Esophagus muscularis mucosa (tissue), 4 donors: ENCODE measurements around the gene LEAP2. TPM values are rescaled to one million over a fixed set of nuclear protein-coding genes. Genes with fewer than 3 reads are reported as not detected.

Source experiments
- DNase-seq: peaks from one replicate; pipeline ENCODE4 v3.0.0-alpha.2; 2017; ENCODE audit errors: extremely low spot score
- H3K27ac ChIP-seq, 4 donors: fragments of 200-600 bp; sonication (generic); replicated peaks in 1 of 4; 1 replicate in 3 of 4; 2 replicates in 1 of 4; pipeline ENCODE4 v1.5.1; 2016 to 2019; ENCODE audit warnings: mild to moderate bottlenecking in 1 of 4
- H3K27me3 ChIP-seq, 4 donors: fragments of 200-600 bp; sonication (generic); one replicate each; pipeline versions ENCODE4 v1.5.1 to v1.6.0; 2016 to 2019
- H3K36me3 ChIP-seq, 4 donors: fragments of 200-600 bp; sonication (generic); one replicate each; pipeline ENCODE4 v1.5.1; 2016 to 2019
- H3K4me1 ChIP-seq, 4 donors: fragments of 200-600 bp; sonication (generic); one replicate each; pipeline ENCODE4 v1.5.1; 2016 to 2019
- H3K4me3 ChIP-seq, 4 donors: fragments of 200-600 bp; sonication (generic); 1 replicate in 2 of 4; 2 replicates in 2 of 4; pipeline ENCODE4 v1.5.1; 2016 to 2019; ENCODE audit warnings: mild to moderate bottlenecking in 4 of 4, moderate library complexity in 1 of 4
- H3K9me3 ChIP-seq, 4 donors: fragments of 200-600 bp; sonication (generic); 1 replicate in 3 of 4; 2 replicates in 1 of 4; pipeline ENCODE4 v1.5.1; 2016 to 2019
- CTCF ChIP-seq, 3 experiments: fragments of 200-600 bp in 2 of 3; fragments of 450-650 bp in 1 of 3; sonication (generic) in 2 of 3; IDR thresholded peaks; one replicate each; pipeline ENCODE4 v1.5.1; 2017 to 2019; ENCODE audit warnings: antibody characterized with exemption in 3 of 3, mild to moderate bottlenecking in 2 of 3, moderate library complexity in 1 of 3
- EP300 ChIP-seq: sonication (generic); formaldehyde crosslinking; IDR thresholded peaks from one replicate; pipeline ENCODE4 v1.6.1; 2017; ENCODE audit warnings: antibody characterized with exemption
- POLR2A ChIP-seq: fragments of 450-650 bp; IDR thresholded peaks from one replicate; pipeline ENCODE4 v1.6.1; 2017; ENCODE audit warnings: antibody characterized with exemption, moderate library complexity, mild to moderate bottlenecking, low read depth
- POLR2AphosphoS5 ChIP-seq, 2 donors: sonication (generic); formaldehyde crosslinking; IDR thresholded peaks; one replicate each; pipeline ENCODE4 v1.6.1; 2017; ENCODE audit warnings: antibody characterized with exemption in 2 of 2
- WGBS: methylation state at CpG from one replicate; pipeline ENCODE4 v1.1.5; 2018; 5-methylcytosine and 5-hydroxymethylcytosine counted together
- intact Hi-C: fragments of 100-400 bp; cut with DNase I; formaldehyde crosslinking; loops from one replicate; pipeline ENCODE4 v1.15.1; 2023
- total RNA-seq, 4 donors: library from RNA; depleted of rRNA; stranded (reverse); fragments of >200 nt; gene quantifications; one replicate each; pipeline versions ENCODE4 v1.1.0 to v1.2.1, GENCODE V29; 2016

The LEAP2 gene
- total RNA-seq, 4 donors from 2014 or later: 0.23 to 1.2 (median 0.26) TPM; not detected in 1

- TF ChIP-seq POLR2AphosphoS5 (IDR thresholded peaks at IDR 0.05) (peak; percentile 54 to 60), POLR2A (no peak)
- 47% methylated on average over 3 of the region's 78 CpGs for WGBS
- Histone ChIP-seq H3K36me3 (peaks cover 0 to 3% (median 1%) of the 10 kb centered on the region in 4 donors), H3K9me3 (no peaks in the 10 kb centered on the region), H3K4me1 (peaks cover 9 to 44% (median 32%) of the 10 kb centered on the region in 4 donors), H3K4me3 (peak within 1 kb of the TSS; percentile 76 to 87 (median 82)), H3K27me3 (peaks cover 0 to 9% (median 0%) of the 10 kb centered on the region in 4 donors), H3K27ac (peak within 1 kb of the TSS; percentile 79 to 90 (median 86))
- intact Hi-C loops: loop anchor here (5.0 kb wide), 2 partner anchors 37 to 52 kb away; partner anchors contain the start of genes GDF9 and UQCRQ
- DNase-seq: no peak
Observed at GRCh38 chr5:132830436-132831094, 42.9 kb upstream of the LEAP2 start, which contains the start of gene SHROOM1. Gene SHROOM1, minus strand, starts transcription at chr5:132830647. Its CDS starts 4,507 bp downstream, at chr5:132826140.

- peaks cover 0 to 2% (median 0%) of the 10 kb centered on the region in 4 donors for H3K27me3 ChIP-seq
- no peak for DNase-seq
- intact Hi-C loops: loop anchor here (5.0 kb wide), 2 partner anchors 36 to 51 kb away; partner anchors contain the start of genes GDF9 and UQCRQ
- no peak for TF ChIP-seq POLR2AphosphoS5 (IDR thresholded peaks at IDR 0.05)
- TF ChIP-seq EP300: no peak
- TF ChIP-seq CTCF (IDR thresholded peaks at IDR 0.05): no peak
- TF ChIP-seq POLR2A: no peak
- no peaks in the 10 kb centered on the region for H3K9me3 ChIP-seq
- H3K27ac ChIP-seq: peak overlapping the region; percentile 79 to 90 (median 86)
- 85% methylated on average over 7 of the region's 15 CpGs for WGBS
- H3K36me3 ChIP-seq: no peaks in the 10 kb centered on the region
- H3K4me3 ChIP-seq: peak overlapping the region; percentile 76 to 87 (median 82)
- H3K4me1 ChIP-seq: peaks cover 9 to 37% (median 25%) of the 10 kb centered on the region in 4 donors
Observed at GRCh38 chr5:132831095-132831860, 42.2 kb upstream of the LEAP2 start.

GRCh38 chr5:132832612-132833011, 40.9 kb upstream of the LEAP2 start:
- DNase-seq: no peak
- no peak overlapping the region for H3K27ac ChIP-seq
- 91% methylated on average over 5 of the region's 5 CpGs for WGBS
- H3K9me3 ChIP-seq: no peaks in the 10 kb centered on the region
- TF ChIP-seq POLR2AphosphoS5 (IDR thresholded peaks at IDR 0.05): no peak
- no peak for TF ChIP-seq EP300
- no peak for TF ChIP-seq CTCF (IDR thresholded peaks at IDR 0.05)
- no peak for TF ChIP-seq POLR2A
- H3K4me3 ChIP-seq: no peak overlapping the region
- H3K36me3 ChIP-seq: no peaks in the 10 kb centered on the region
- intact Hi-C loops: loop anchor here (5.0 kb wide), 2 partner anchors 35 to 50 kb away; partner anchors contain the start of genes GDF9 and UQCRQ
- no peaks in the 10 kb centered on the region for H3K27me3 ChIP-seq
- peaks cover 9 to 24% (median 20%) of the 10 kb centered on the region in 4 donors for H3K4me1 ChIP-seq

GRCh38 chr5:132834057-132834456, 39.4 kb upstream of the LEAP2 start:
- Histone ChIP-seq H3K36me3 (no peaks in the 10 kb centered on the region), H3K9me3 (no peaks in the 10 kb centered on the region), H3K4me3 (no peak overlapping the region), H3K4me1 (peaks cover 9 to 20% (median 18%) of the 10 kb centered on the region in 4 donors), H3K27me3 (no peaks in the 10 kb centered on the region), H3K27ac (no peak overlapping the region)
- TF ChIP-seq POLR2AphosphoS5 (IDR thresholded peaks at IDR 0.05) (no peak), POLR2A (no peak), CTCF (IDR thresholded peaks at IDR 0.05) (no peak)
- WGBS: 100% methylated on average over 3 of the region's 3 CpGs
- no peak for DNase-seq
- intact Hi-C loops: loop anchor here (5.0 kb wide), 2 partner anchors 33 to 48 kb away; partner anchors contain the start of genes GDF9 and UQCRQ

- H3K4me1 ChIP-seq: peaks cover 0 to 17% (median 16%) of the 10 kb centered on the region in 4 donors
- 91% methylated on average over 1 of the region's 1 CpG for WGBS
- no peak overlapping the region for H3K4me3 ChIP-seq
- no peak overlapping the region for H3K27ac ChIP-seq
- H3K9me3 ChIP-seq: no peaks in the 10 kb centered on the region
- no peaks in the 10 kb centered on the region for H3K27me3 ChIP-seq
- DNase-seq: no peak
- no peaks in the 10 kb centered on the region for H3K36me3 ChIP-seq
- intact Hi-C loops: no loop called here
- no peak for TF ChIP-seq POLR2AphosphoS5 (IDR thresholded peaks at IDR 0.05)
- no peak for TF ChIP-seq EP300
- TF ChIP-seq CTCF (IDR thresholded peaks at IDR 0.05): no peak
- no peak for TF ChIP-seq POLR2A
Observed at GRCh38 chr5:132836852-132837251, 36.6 kb upstream of the LEAP2 start.
